Body of pancreas (tissue), 4 donors: Measurements from ENCODE around the gene FBLN2.

Source experiments
- POLR2A ChIP-seq, 3 donors: fragments of 450-650 bp; IDR thresholded peaks; one replicate each; pipeline ENCODE4 v1.6.1; 2016; ENCODE audit warnings: antibody characterized with exemption in 3 of 3, mild to moderate bottlenecking in 2 of 3
- TF ChIP-seq, protein P1 (sequence below), 7 experiments: fragments of 450-650 bp in 4 of 7; fragments of 200-600 bp in 3 of 7; sonication (generic) in 3 of 7; IDR thresholded peaks; one replicate each; pipeline ENCODE4 v1.5.1; 2016 to 2019; ENCODE audit warnings: antibody characterized with exemption in 7 of 7

DNA sequence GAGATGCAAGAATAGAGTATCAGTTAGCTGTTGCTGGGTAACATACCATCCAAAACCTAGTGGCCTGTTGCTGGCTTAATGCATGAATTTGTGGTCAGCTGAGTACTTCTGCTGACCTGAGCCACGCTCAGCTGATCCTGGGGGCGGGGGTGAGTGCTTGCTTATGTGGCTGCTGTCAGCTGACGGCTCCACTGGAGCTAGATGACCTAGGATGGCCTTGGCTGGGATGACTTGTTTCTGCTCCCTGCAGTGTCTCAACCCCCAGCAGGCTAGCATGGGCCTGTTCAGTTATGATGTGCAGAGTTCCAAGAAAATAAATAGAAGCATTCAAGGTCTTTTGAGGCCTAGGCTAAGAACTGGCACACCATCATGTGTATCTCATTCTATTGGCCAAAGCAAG is 63.9 kb downstream of the FBLN2 start:
- TF ChIP-seq, protein P1, sequence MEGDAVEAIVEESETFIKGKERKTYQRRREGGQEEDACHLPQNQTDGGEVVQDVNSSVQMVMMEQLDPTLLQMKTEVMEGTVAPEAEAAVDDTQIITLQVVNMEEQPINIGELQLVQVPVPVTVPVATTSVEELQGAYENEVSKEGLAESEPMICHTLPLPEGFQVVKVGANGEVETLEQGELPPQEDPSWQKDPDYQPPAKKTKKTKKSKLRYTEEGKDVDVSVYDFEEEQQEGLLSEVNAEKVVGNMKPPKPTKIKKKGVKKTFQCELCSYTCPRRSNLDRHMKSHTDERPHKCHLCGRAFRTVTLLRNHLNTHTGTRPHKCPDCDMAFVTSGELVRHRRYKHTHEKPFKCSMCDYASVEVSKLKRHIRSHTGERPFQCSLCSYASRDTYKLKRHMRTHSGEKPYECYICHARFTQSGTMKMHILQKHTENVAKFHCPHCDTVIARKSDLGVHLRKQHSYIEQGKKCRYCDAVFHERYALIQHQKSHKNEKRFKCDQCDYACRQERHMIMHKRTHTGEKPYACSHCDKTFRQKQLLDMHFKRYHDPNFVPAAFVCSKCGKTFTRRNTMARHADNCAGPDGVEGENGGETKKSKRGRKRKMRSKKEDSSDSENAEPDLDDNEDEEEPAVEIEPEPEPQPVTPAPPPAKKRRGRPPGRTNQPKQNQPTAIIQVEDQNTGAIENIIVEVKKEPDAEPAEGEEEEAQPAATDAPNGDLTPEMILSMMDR (IDR thresholded peaks at IDR 0.05): no peak
- TF ChIP-seq POLR2A (IDR thresholded peaks at IDR 0.05): no peak
